Upper lobe of right lung (tissue), 1 donor: Measurements from ENCODE around the gene ERCC5. TPM values are rescaled to one million over a fixed set of nuclear protein-coding genes. Genes with fewer than 3 reads are reported as not detected.

Source experiments
- ATAC-seq: fragments of 200-7000 bp; cut with Tn5 transposase; one replicate; pipeline ENCODE4 v1.9.1; 2020; ENCODE audit warnings: mild to moderate bottlenecking, moderate library complexity
- DNase-seq: peaks from one replicate; pipeline ENCODE4 v3.0.0-alpha.2; 2020
- H3K27ac ChIP-seq: fragments of 200-600 bp; one replicate; pipeline ENCODE4 v1.8.0; 2022
- H3K27me3 ChIP-seq: fragments of 200-600 bp; one replicate; pipeline ENCODE4 v1.8.0; 2022; ENCODE audit warnings: mild to moderate bottlenecking
- H3K36me3 ChIP-seq: fragments of 200-600 bp; one replicate; pipeline ENCODE4 v1.8.0; 2022
- H3K4me1 ChIP-seq: fragments of 200-600 bp; one replicate; pipeline ENCODE4 v1.8.0; 2022
- H3K4me3 ChIP-seq: fragments of 200-600 bp; one replicate; pipeline ENCODE4 v1.8.0; 2022; ENCODE audit warnings: mild to moderate bottlenecking
- H3K9me3 ChIP-seq: fragments of 200-600 bp; one replicate; pipeline ENCODE4 v1.8.0; 2022
- intact Hi-C: fragments of 100-400 bp; cut with DNase I; formaldehyde crosslinking; loops from one replicate; pipeline ENCODE4 v1.11.0; 2022
- long read RNA-seq: library from polyadenylated mRNA; unstranded; transcript quantifications from one replicate; pipeline ENCODE4 v2.0.0, GENCODE V29; 2021
- total RNA-seq: library from RNA; stranded (reverse); fragmentation: NEBNext Ultra II Directional; extraction: Animal tissue kit (Norgen Biotek cat#: 25700); gene quantifications from one replicate; pipeline ENCODE4 v1.2.1, GENCODE V29; 2021
- TF ChIP-seq, protein P1 (sequence below): fragments of 200-600 bp; IDR thresholded peaks from one replicate; pipeline ENCODE4 v1.8.0; 2022; ENCODE audit warnings: antibody characterized with exemption
- donor health status: DM: no; HTN: yes; CAD: no; lungs with severe emphysema.

ERCC5 gene
- 50.7 TPM for total RNA-seq
- long read RNA-seq, full-length matches to known transcripts = 39 of 60 reads
- long read RNA-seq, partial matches to known transcripts = 8 of 60 reads
- long read RNA-seq, other reads (novel, unspliced or antisense) = 13 of 60 reads

DNA sequence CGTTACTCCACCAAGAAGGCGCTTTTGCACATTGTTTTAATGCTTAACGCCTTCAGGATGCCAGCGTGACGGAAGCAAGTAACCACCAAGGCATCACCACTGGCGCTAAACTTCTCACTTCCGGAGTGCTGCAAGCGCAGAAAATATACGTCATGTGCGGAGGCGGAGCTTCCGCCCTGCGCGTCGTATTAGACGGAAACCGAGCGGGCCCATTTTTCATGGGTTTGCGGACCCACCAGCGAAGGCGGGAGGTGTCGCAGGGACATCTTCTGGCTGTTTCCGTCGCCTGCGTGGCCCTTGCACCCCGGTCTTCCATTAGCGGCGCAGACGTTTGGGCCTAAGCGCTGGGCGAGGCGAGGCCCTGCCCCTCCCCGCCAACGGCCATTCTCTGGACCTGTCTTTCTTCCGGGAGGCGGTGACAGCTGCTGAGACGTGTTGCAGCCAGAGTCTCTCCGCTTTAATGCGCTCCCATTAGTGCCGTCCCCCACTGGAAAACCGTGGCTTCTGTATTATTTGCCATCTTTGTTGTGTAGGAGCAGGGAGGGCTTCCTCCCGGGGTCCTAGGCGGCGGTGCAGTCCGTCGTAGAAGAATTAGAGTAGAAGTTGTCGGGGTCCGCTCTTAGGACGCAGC lies at the start of gene ERCC5:
TSS of gene ERCC5 (plus strand) at position 403 of the 631 bp plus-strand sequence. CDS start 235 bp downstream, outside the sequence.
- no peaks in the 10 kb centered on the region for H3K27me3 ChIP-seq
- intact Hi-C loops = no loop called here
- H3K27ac ChIP-seq = peak within 1 kb of the TSS; percentile 98
- ATAC-seq = peak; percentile 95
- no peaks in the 10 kb centered on the region for H3K36me3 ChIP-seq
- DNase-seq = peak; percentile 96
- H3K4me1 ChIP-seq = peaks cover 13% of the 10 kb centered on the region
- peak within 1 kb of the TSS; percentile 92 for H3K4me3 ChIP-seq
- TF ChIP-seq, protein P1, sequence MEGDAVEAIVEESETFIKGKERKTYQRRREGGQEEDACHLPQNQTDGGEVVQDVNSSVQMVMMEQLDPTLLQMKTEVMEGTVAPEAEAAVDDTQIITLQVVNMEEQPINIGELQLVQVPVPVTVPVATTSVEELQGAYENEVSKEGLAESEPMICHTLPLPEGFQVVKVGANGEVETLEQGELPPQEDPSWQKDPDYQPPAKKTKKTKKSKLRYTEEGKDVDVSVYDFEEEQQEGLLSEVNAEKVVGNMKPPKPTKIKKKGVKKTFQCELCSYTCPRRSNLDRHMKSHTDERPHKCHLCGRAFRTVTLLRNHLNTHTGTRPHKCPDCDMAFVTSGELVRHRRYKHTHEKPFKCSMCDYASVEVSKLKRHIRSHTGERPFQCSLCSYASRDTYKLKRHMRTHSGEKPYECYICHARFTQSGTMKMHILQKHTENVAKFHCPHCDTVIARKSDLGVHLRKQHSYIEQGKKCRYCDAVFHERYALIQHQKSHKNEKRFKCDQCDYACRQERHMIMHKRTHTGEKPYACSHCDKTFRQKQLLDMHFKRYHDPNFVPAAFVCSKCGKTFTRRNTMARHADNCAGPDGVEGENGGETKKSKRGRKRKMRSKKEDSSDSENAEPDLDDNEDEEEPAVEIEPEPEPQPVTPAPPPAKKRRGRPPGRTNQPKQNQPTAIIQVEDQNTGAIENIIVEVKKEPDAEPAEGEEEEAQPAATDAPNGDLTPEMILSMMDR = no peak
- H3K9me3 ChIP-seq = no peaks in the 10 kb centered on the region

DNA sequence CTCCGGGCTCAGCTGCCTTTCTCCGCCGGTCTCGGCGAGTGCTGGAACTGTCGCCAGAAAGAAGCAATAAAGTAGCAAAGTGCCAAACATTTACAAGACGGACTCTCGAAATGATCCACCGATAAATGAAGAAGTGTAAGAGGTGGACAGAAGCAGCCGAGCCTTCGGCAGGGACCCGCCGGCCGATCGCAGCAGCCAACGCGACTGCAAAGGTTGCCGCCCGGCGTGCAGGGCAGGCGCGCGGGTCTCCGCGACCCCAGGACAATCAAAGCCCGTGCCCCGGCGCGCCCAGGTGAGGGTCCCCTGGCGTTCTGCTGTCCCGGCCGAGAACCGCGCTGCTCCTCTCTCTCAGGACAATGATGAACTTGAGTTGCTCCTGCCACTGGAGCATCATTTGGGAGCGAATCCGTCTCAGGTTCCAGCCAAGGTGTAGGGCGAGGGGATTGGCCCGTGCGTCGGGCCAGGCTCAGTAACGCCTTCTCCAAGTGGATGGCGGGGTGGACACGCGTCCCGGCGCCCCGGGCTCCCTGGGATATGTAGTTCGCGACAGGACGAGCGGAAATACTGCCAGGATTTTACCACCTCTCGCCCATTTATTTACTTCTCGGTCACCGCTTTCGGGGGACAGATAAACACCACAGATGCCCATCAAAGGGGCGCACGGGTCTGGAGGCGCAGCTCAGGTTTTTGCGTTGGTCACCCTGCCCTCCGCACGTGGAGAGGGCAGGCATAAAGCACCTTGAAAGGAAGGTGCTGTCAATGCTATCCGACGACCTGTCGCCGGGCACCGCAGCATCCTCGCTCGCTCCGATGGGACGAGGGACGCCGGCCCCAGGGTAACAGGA lies 47.0 kb upstream of the ERCC5 start, which contains the start of the genes BIVM and POGLUT2:
TSS of gene BIVM (plus strand) at position 539 of the 845 bp plus-strand sequence. CDS start 8,149 bp downstream, outside the sequence.
TSS of gene POGLUT2 (minus strand) at position 396 of the 845 bp plus-strand sequence. CDS start at position 90, 306 bp downstream.
- H3K4me1 ChIP-seq = peaks cover 28% of the 10 kb centered on the region
- intact Hi-C loops = no loop called here
- DNase-seq = peak; percentile 95
- peak within 1 kb of the TSS; percentile 97 for H3K4me3 ChIP-seq
- H3K9me3 ChIP-seq = no peaks in the 10 kb centered on the region
- H3K27me3 ChIP-seq = no peaks in the 10 kb centered on the region
- peak within 1 kb of the TSS; percentile 89 for H3K27ac ChIP-seq
- ATAC-seq = peak; percentile 96
- TF ChIP-seq, protein P1 = no peak
- no peaks in the 10 kb centered on the region for H3K36me3 ChIP-seq

DNA sequence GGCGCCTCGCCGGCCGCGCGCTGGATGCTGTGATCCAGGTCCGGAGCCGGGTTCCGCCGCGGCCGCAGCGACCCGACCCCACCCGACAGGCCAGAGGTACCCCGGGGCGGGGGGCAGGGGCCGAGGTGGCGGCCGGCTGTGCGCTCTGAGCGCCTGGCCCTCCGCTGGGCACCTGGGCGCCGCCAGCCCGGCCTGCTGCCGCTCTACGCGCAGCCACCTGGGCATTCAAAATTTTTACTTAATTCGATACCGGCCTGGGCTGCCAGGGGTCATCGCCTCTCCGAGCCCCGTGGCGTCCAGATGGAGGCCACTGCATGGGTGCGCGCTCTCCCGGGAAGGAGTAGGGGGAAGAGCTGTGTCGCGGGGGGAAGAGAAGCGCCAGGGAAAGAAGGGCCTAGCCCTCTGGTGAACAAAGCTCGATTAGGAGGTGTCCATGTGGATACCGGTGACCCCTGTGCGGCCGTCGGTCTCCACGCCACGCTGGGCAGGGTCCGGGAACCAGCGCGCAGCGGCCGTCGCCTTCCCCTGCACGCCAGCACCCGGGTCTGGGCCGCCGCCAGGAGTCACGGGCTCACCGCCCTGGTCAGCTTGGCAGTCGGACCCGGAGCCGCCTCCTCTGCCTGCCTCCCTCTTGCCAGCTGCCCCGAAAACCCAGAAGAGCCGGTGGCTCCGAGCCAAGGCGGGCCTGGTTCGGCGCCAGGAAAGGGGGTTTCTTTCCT lies 46.2 kb upstream of the ERCC5 start:
- TF ChIP-seq, protein P1 = no peak
- peak overlapping the region; percentile 97 for H3K4me3 ChIP-seq
- intact Hi-C loops = no loop called here
- H3K27ac ChIP-seq = peak overlapping the region; percentile 89
- DNase-seq = peak; percentile 75
- no peaks in the 10 kb centered on the region for H3K36me3 ChIP-seq
- H3K27me3 ChIP-seq = no peaks in the 10 kb centered on the region
- ATAC-seq = peak; percentile 21
- H3K9me3 ChIP-seq = no peaks in the 10 kb centered on the region
- peaks cover 28% of the 10 kb centered on the region for H3K4me1 ChIP-seq

DNA sequence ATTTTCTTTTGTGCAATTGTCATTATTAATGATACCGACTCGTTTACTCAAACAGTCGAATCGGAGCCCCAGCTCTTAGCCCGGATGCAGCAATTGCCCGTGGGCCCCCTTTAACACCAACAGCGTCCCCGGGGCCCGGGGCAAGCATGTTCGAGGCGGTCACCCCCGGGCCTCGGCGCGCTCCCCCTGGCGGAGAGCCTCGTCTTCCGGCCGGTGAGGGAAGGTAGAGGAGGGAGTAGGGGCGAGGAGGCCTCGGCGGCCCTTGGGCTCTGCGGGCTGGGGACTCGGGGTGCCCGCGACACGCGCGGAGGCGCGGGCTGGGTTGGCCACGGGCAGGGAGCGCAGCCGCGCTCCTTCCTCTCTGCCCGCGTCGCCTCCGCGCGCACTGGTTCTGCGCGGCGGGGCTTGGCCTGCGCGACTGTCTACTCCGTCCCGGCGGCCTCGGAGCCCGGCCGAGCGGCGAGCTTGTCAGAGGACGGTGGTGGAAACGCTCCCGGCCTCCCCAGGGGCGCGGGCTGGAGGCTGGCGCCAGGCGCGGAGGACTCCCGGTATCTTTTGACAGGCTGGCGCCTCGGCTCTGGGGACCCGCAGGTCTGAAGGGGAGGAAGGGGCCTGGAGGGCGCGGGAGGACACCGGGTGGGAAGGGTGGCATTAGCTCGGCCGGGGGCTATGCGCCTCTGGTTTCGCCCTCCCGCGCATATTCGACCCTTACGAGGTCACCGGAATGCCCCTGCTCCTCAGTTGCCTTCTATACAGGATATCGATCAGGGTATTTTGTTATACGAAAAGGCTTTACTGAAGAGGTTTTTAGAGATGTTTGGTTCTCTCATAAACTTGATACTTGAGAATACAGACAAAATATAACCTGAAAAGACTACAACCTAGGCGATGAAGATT lies 45.4 kb upstream of the ERCC5 start:
- DNase-seq = peak; percentile 93
- peak; percentile 93 for ATAC-seq
- H3K27ac ChIP-seq = peak overlapping the region; percentile 89
- H3K4me1 ChIP-seq = peaks cover 28% of the 10 kb centered on the region
- H3K9me3 ChIP-seq = no peaks in the 10 kb centered on the region
- no peaks in the 10 kb centered on the region for H3K36me3 ChIP-seq
- TF ChIP-seq, protein P1 = peak; percentile 84
- H3K27me3 ChIP-seq = no peaks in the 10 kb centered on the region
- intact Hi-C loops = no loop called here
- peak overlapping the region; percentile 97 for H3K4me3 ChIP-seq
